B cell (primary cell): ENCODE results near the gene CD58.

Experiments used
- CTCF ChIP-seq: fragments of 200-600 bp; IDR thresholded peaks from one replicate; pipeline ENCODE4 v1.8.0; 2022; ENCODE audit warnings: antibody characterized with exemption, mild to moderate bottlenecking
- EZH2 ChIP-seq: IDR thresholded peaks from 2 replicates; pipeline ENCODE4 v1.6.1; 2012; ENCODE audit warnings: borderline replicate concordance, low read depth, mild to moderate bottlenecking, moderate library complexity, low read length; ENCODE audit not compliant: insufficient read depth, poor library complexity, severe bottlenecking

DNA sequence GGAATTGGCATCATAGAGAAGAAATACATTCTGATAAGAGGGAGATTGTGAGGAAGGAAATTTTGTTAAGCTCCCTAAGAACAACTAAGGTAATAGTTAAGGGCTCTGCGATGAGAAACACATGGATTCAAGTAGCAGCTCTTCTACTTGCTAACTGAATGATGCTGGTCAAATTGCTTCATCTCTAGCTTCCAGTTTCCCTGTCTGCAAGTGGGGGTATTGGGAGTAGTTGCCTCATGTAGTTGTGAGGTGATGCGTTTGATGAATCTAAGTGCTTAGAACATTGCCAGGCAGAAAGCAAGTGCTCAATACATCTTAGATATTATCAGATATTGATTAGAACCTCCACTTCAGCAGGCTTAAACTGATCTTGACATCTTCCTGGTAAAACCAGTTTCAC, 84.8 kb downstream of the CD58 start:
- TF ChIP-seq CTCF (no peak), EZH2 (no peak)
